Measurements from ENCODE around the gene ARPC1B.
A peak's percentile ranks its signal among the peaks of the same experiment; 100 is the strongest.
"Not testable (repeated sequence)": the region's sequence is repeated elsewhere in the genome, so short reads cannot be mapped to it uniquely, and the experiment has no call there.

Gene ARPC1B

GRCh38 chr7:99374111-99375064 lies at the start of gene ARPC1B:
Gene ARPC1B (plus strand): TSS chr7:99374730. CDS start chr7:99385715, 10,985 bp downstream.
- no peak for TF ChIP-seq CTCF (IDR thresholded peaks at IDR 0.05; ENCODE audit: low read depth, low read length, missing control alignments)
- DNase-seq (ENCODE audit: low read depth), result no peak
- in situ Hi-C loops (cut with HindIII; ENCODE audit: low sequenced_read_pairs), result no loop called here
- peak within 1 kb of the TSS; percentile 66 for H3K4me3 ChIP-seq (ENCODE audit: low read depth, low read length)

- in situ Hi-C loops (cut with HindIII; ENCODE audit: low sequenced_read_pairs), result no loop called here
- H3K4me3 ChIP-seq (ENCODE audit: low read depth, low read length), result peak overlapping the region; percentile 99
- TF ChIP-seq CTCF (IDR thresholded peaks at IDR 0.05; ENCODE audit: low read depth, low read length, missing control alignments), result no peak
- DNase-seq (ENCODE audit: low read depth), result no peak
Measured at GRCh38 chr7:99325001-99325493, 49.5 kb upstream of the ARPC1B start.

GRCh38 chr7:99325592-99326407 lies 48.7 kb upstream of the ARPC1B start, which contains the start of gene ARPC1A:
Gene ARPC1A (plus strand): TSS chr7:99325898. CDS start chr7:99333354, 7,456 bp downstream.
- peak; percentile 28 for TF ChIP-seq CTCF (IDR thresholded peaks at IDR 0.05; ENCODE audit: low read depth, low read length, missing control alignments)
- in situ Hi-C loops (cut with HindIII; ENCODE audit: low sequenced_read_pairs), result no loop called here
- H3K4me3 ChIP-seq (ENCODE audit: low read depth, low read length), result peak within 1 kb of the TSS; percentile 99
- peak; percentile 85 for DNase-seq (ENCODE audit: low read depth)

GRCh38 chr7:99326408-99326782 lies 48.1 kb upstream of the ARPC1B start:
- no peak for TF ChIP-seq CTCF (IDR thresholded peaks at IDR 0.05; ENCODE audit: low read depth, low read length, missing control alignments)
- DNase-seq (ENCODE audit: low read depth), result no peak
- H3K4me3 ChIP-seq (ENCODE audit: low read depth, low read length), result peak overlapping the region; percentile 99
- in situ Hi-C loops (cut with HindIII; ENCODE audit: low sequenced_read_pairs), result no loop called here

- H3K4me3 ChIP-seq (ENCODE audit: low read depth, low read length); in situ Hi-C loops (cut with HindIII; ENCODE audit: low sequenced_read_pairs): not testable (repeated sequence)
- peak; percentile 35 for DNase-seq (ENCODE audit: low read depth)
Measured at GRCh38 chr7:99330314-99330961, 44.1 kb upstream of the ARPC1B start.

- TF ChIP-seq CTCF (IDR thresholded peaks at IDR 0.05; ENCODE audit: low read depth, low read length, missing control alignments), result no peak
- no peak overlapping the region for H3K4me3 ChIP-seq (ENCODE audit: low read depth, low read length)
- no peak for DNase-seq (ENCODE audit: low read depth)
- in situ Hi-C loops (cut with HindIII; ENCODE audit: low sequenced_read_pairs), result no loop called here
Measured at GRCh38 chr7:99331002-99331401, 43.5 kb upstream of the ARPC1B start.
